K562 (cell line): ENCODE results near the gene USHBP1. TPM values are rescaled to one million over a fixed set of nuclear protein-coding genes. Genes with fewer than 3 reads are reported as not detected.
A peak's percentile ranks its signal among the peaks of the same experiment; 100 is the strongest.

Experiments
- C11orf30 ChIP-seq: fragments of 450-650 bp; IDR thresholded peaks from 2 replicates; pipeline ENCODE4 v1.6.1; 2016; ENCODE audit warnings: low read depth, mild to moderate bottlenecking
- CCAR2 ChIP-seq: fragments of 200-400 bp; formaldehyde crosslinking; IDR thresholded peaks from 2 replicates; pipeline ENCODE4 v1.6.1; 2017; ENCODE audit warnings: mild to moderate bottlenecking, low read depth, low read length
- FOS ChIP-seq: IDR thresholded peaks from 3 replicates; pipeline ENCODE4 v1.6.1; 2011; ENCODE audit not compliant: insufficient read length; ENCODE audit errors: extremely low read depth
- FOXP1 ChIP-seq: sonication (generic); formaldehyde crosslinking; IDR thresholded peaks from 2 replicates; pipeline ENCODE4 v1.8.0; 2022; ENCODE audit warnings: mild to moderate bottlenecking, missing genetic modification reagents
- HDAC1 ChIP-seq, 2 experiments: fragments of 450-650 bp; IDR thresholded peaks; 2 replicates each; pipeline ENCODE4 v1.6.1; 2016 to 2017; ENCODE audit warnings: inconsistent platforms in 1 of 2, mild to moderate bottlenecking in 1 of 2, moderate library complexity in 1 of 2
- HLTF ChIP-seq: fragments of 450-650 bp; IDR thresholded peaks from 2 replicates; pipeline ENCODE4 v1.6.1; 2016
- IFI16 ChIP-seq: fragments of 250-450 bp; sonication (Bioruptor Pico); IDR thresholded peaks from 2 replicates; pipeline ENCODE4 v2.1.2; 2022; ENCODE audit warnings: mild to moderate bottlenecking, inconsistent platforms
- KHSRP ChIP-seq: fragments of 450-650 bp; IDR thresholded peaks from 2 replicates; pipeline ENCODE4 v1.6.1; 2017
- KLF13 ChIP-seq: fragments of 450-650 bp; IDR thresholded peaks from 2 replicates; pipeline ENCODE4 v1.6.1; 2016; ENCODE audit warnings: missing genetic modification characterization, low read depth, mild to moderate bottlenecking, missing compliant biosample characterization, moderate library complexity, borderline replicate concordance
- MECOM ChIP-seq: fragments of 250-450 bp; sonication (Bioruptor Pico); IDR thresholded peaks from 2 replicates; pipeline ENCODE4 v1.8.0; 2022; ENCODE audit warnings: inconsistent platforms
- MEIS2 ChIP-seq: fragments of 450-650 bp; IDR thresholded peaks from 2 replicates; pipeline ENCODE4 v1.6.1; 2014; ENCODE audit warnings: mild to moderate bottlenecking; ENCODE audit not compliant: partially characterized antibody
- MNT ChIP-seq, 2 experiments: fragments of 450-650 bp; conservative IDR thresholded peaks; 2 replicates each; pipeline ENCODE4 v1.6.1; 2017; ENCODE audit warnings: mild to moderate bottlenecking in 2 of 2, moderate library complexity in 2 of 2
- NCOA6 ChIP-seq: fragments of 450-650 bp; IDR thresholded peaks from 2 replicates; pipeline ENCODE4 v1.6.1; 2017; ENCODE audit warnings: mild to moderate bottlenecking
- NFRKB ChIP-seq: fragments of 450-650 bp; IDR thresholded peaks from 2 replicates; pipeline ENCODE4 v1.6.1; 2016; ENCODE audit warnings: low read depth
- POLR3A ChIP-seq: IDR thresholded peaks from 2 replicates; pipeline ENCODE4 v1.6.1; 2011; ENCODE audit warnings: borderline replicate concordance, mild to moderate bottlenecking, moderate library complexity; ENCODE audit not compliant: insufficient read length, insufficient read depth; ENCODE audit errors: extremely low read depth
- SAFB ChIP-seq: fragments of 200-400 bp; formaldehyde crosslinking; IDR thresholded peaks from 2 replicates; pipeline ENCODE4 v1.6.1; 2017; ENCODE audit warnings: low read depth, low read length, borderline replicate concordance
- SAFB2 ChIP-seq: fragments of 200-400 bp; formaldehyde crosslinking; IDR thresholded peaks from 2 replicates; pipeline ENCODE4 v1.6.1; 2018; ENCODE audit warnings: borderline replicate concordance, low read length, low read depth, moderate library complexity; ENCODE audit not compliant: severe bottlenecking
- SLC30A9 ChIP-seq: fragments of 250-450 bp; sonication (Bioruptor Pico); IDR thresholded peaks from 2 replicates; pipeline ENCODE4 v1.8.0; 2022; ENCODE audit warnings: mild to moderate bottlenecking, moderate library complexity
- ZBTB5 ChIP-seq: fragments of 450-650 bp; IDR thresholded peaks from 2 replicates; pipeline ENCODE4 v1.6.1; 2017; ENCODE audit warnings: antibody characterized with exemption
- ZC3H11A ChIP-seq: IDR thresholded peaks from 2 replicates; pipeline ENCODE4 v1.6.1; 2012; ENCODE audit warnings: low read depth, low read length, improper control_type of control experiment
- ZEB2 ChIP-seq: fragments of 450-650 bp; IDR thresholded peaks from 2 replicates; pipeline ENCODE4 v1.6.1; 2016
- ZNF197 ChIP-seq: fragments of 200-800 bp; sonication (Bioruptor generic); IDR thresholded peaks from 2 replicates; pipeline ENCODE4 v1.6.1; 2016; ENCODE audit warnings: low read depth, missing genetic modification characterization, missing compliant biosample characterization
- ZNF780A ChIP-seq: fragments of 250-450 bp; sonication (Bioruptor Pico); IDR thresholded peaks from 2 replicates; pipeline ENCODE4 v1.5.0; 2021; ENCODE audit warnings: mild to moderate bottlenecking
- polyA plus RNA-seq, 8 experiments: library from polyadenylated mRNA; depleted of rRNA in 4 of 8; stranded (reverse) in 5 of 8; unstranded in 3 of 8; fragments of >200 nt; fragmentation: Nextera tagmentation in 2 of 8; fragmentation: Illumina TruSeq in 1 of 8; extraction: Ambion mirVana in 2 of 8; extraction: Trizol in 1 of 8; gene quantifications; 2 replicates each; pipeline versions ENCODE4 v1.2.1 to v1.2.3, GENCODE V29; 2011 to 2014; ENCODE audit warnings: inconsistent platforms in 1 of 8, missing spikeins in 1 of 8
- total RNA-seq, 7 experiments: library from RNA; depleted of rRNA in 6 of 7; stranded (reverse); fragments of >200 nt in 6 of 7; fragmentation: Illumina TruSeq in 2 of 7; extraction: Trizol in 2 of 7; gene quantifications; 2 replicates each; pipeline versions ENCODE4 v1.2.1 to v1.2.3, GENCODE V29; 2011 to 2021; ENCODE audit warnings: low replicate concordance in 1 of 7
- TF ChIP-seq, protein P1 (sequence below): sonication (generic); formaldehyde crosslinking; IDR thresholded peaks from 2 replicates; pipeline ENCODE4 v1.8.0; 2023; ENCODE audit warnings: mild to moderate bottlenecking, missing genetic modification reagents

Gene USHBP1
- total and polyA plus RNA-seq, 9 of the 15 experiments (the other 6 are each of a cell fraction or from before 2014, with no cell fraction given) = 0.03 to 0.10 (median 0.05) TPM; not detected in 5

GRCh38 chr19:17282488-17283125 is 18.1 kb upstream of the USHBP1 start (continued):
- TF ChIP-seq ZBTB5 (no peak), CCAR2 (no peak), NFRKB (no peak), SAFB2 (no peak), ZNF197 (no peak), MNT (conservative IDR thresholded peaks at IDR 0.05) (peak in 1 of 2 experiments; percentile 31; a peak in 1 of 4 replicates), IFI16 (CRISPR knock-in tag) (no peak), KLF13 (tag) (no peak), ZC3H11A (no peak), HDAC1 (IDR thresholded peaks at IDR 0.05) (0 out of 4 replicates have a peak, but pooled peaks of 1 of the 2 experiments have one; percentile 25), POLR3A (no peak), C11orf30 (no peak), FOXP1 (CRISPR knock-in tag) (no peak), HLTF (no peak), MEIS2 (no peak), FOS (no peak), MECOM (CRISPR knock-in tag) (peak; percentile 33; the same call in 1 of the 2 replicates), SLC30A9 (CRISPR knock-in tag) (no peak), KHSRP (no peak), SAFB (no peak), ZNF780A (CRISPR knock-in tag) (no peak), ZEB2 (no peak), NCOA6 (no peak)
- TF ChIP-seq, protein P1, sequence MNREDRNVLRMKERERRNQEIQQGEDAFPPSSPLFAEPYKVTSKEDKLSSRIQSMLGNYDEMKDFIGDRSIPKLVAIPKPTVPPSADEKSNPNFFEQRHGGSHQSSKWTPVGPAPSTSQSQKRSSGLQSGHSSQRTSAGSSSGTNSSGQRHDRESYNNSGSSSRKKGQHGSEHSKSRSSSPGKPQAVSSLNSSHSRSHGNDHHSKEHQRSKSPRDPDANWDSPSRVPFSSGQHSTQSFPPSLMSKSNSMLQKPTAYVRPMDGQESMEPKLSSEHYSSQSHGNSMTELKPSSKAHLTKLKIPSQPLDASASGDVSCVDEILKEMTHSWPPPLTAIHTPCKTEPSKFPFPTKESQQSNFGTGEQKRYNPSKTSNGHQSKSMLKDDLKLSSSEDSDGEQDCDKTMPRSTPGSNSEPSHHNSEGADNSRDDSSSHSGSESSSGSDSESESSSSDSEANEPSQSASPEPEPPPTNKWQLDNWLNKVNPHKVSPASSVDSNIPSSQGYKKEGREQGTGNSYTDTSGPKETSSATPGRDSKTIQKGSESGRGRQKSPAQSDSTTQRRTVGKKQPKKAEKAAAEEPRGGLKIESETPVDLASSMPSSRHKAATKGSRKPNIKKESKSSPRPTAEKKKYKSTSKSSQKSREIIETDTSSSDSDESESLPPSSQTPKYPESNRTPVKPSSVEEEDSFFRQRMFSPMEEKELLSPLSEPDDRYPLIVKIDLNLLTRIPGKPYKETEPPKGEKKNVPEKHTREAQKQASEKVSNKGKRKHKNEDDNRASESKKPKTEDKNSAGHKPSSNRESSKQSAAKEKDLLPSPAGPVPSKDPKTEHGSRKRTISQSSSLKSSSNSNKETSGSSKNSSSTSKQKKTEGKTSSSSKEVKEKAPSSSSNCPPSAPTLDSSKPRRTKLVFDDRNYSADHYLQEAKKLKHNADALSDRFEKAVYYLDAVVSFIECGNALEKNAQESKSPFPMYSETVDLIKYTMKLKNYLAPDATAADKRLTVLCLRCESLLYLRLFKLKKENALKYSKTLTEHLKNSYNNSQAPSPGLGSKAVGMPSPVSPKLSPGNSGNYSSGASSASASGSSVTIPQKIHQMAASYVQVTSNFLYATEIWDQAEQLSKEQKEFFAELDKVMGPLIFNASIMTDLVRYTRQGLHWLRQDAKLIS (CRISPR knock-in tag) = no peak
